Astrocyte (in vitro differentiated cells and primary cell): ENCODE results near the gene TANGO6. TPM values are rescaled to one million over a fixed set of nuclear protein-coding genes. Genes with fewer than 3 reads are reported as not detected.

Source experiments
- DNase-seq: peaks from one replicate; pipeline ENCODE4 v3.0.0-alpha.2; 2010; ENCODE audit warnings: low read depth
- FAIRE-seq: peaks from 2 replicates; lab custom pipeline; 2011; peaks lifted over from hg19 to GRCh38; lab: Jason Lieb, UNC
- H2AFZ ChIP-seq: 2 replicates; pipeline ENCODE4 v1.6.0; 2012; ENCODE audit warnings: low read depth, low read length, inconsistent platforms
- H3K27ac ChIP-seq: 2 replicates; pipeline ENCODE4 v1.5.1; 2011; ENCODE audit warnings: low read depth, low read length, inconsistent platforms
- H3K27me3 ChIP-seq: 2 replicates; pipeline ENCODE4 v1.6.0; 2011; ENCODE audit warnings: low read length, inconsistent platforms; ENCODE audit not compliant: insufficient read depth
- H3K36me3 ChIP-seq: 2 replicates; pipeline ENCODE4 v1.5.1; 2011; ENCODE audit warnings: low read length, inconsistent platforms; ENCODE audit not compliant: insufficient read depth
- H3K4me1 ChIP-seq: 2 replicates; pipeline ENCODE4 v1.5.1; 2011; ENCODE audit warnings: low read length, inconsistent platforms; ENCODE audit not compliant: insufficient read depth
- H3K4me2 ChIP-seq: 2 replicates; pipeline ENCODE4 v1.6.0; 2012; ENCODE audit warnings: low read length, inconsistent platforms
- H3K4me3 ChIP-seq: 2 replicates; pipeline ENCODE4 v1.5.1; 2011; ENCODE audit warnings: low read depth, mild to moderate bottlenecking, low read length, inconsistent platforms; ENCODE audit not compliant: insufficient read depth
- H3K79me2 ChIP-seq: 2 replicates; pipeline ENCODE4 v1.6.0; 2012; ENCODE audit warnings: mild to moderate bottlenecking, low read length, inconsistent platforms; ENCODE audit not compliant: insufficient read depth
- H3K9ac ChIP-seq: 2 replicates; pipeline ENCODE4 v1.6.0; 2012; ENCODE audit warnings: mild to moderate bottlenecking, low read length, inconsistent platforms
- H3K9me3 ChIP-seq: 2 replicates; pipeline ENCODE4 v1.5.1; 2012; ENCODE audit warnings: low read depth, mild to moderate bottlenecking, low read length, inconsistent platforms; ENCODE audit not compliant: insufficient read depth
- H4K20me1 ChIP-seq: 2 replicates; pipeline ENCODE4 v1.6.0; 2012; ENCODE audit warnings: low read length, inconsistent platforms; ENCODE audit not compliant: insufficient read depth
- H3K27ac Mint-ChIP-seq: one replicate; pipeline ENCODE4 v1.8.0; 2021; ENCODE audit warnings: mild to moderate bottlenecking, mixed read lengths; ENCODE audit not compliant: unreplicated experiment
- H3K27me3 Mint-ChIP-seq: one replicate; pipeline ENCODE4 v1.8.0; 2021; ENCODE audit warnings: low read depth, mixed read lengths; ENCODE audit not compliant: unreplicated experiment
- H3K36me3 Mint-ChIP-seq: one replicate; pipeline ENCODE4 v1.8.0; 2021; ENCODE audit warnings: low read depth, mixed read lengths; ENCODE audit not compliant: unreplicated experiment
- H3K4me1 Mint-ChIP-seq: one replicate; pipeline ENCODE4 v1.8.0; 2021; ENCODE audit warnings: low read depth, mixed read lengths; ENCODE audit not compliant: unreplicated experiment
- H3K4me3 Mint-ChIP-seq: one replicate; pipeline ENCODE4 v1.8.0; 2021; ENCODE audit warnings: mild to moderate bottlenecking, moderate library complexity, mixed read lengths; ENCODE audit not compliant: unreplicated experiment
- H3K9me3 Mint-ChIP-seq: one replicate; pipeline ENCODE4 v1.8.0; 2021; ENCODE audit warnings: mild to moderate bottlenecking, mixed read lengths; ENCODE audit not compliant: unreplicated experiment
- EZH2 ChIP-seq: IDR thresholded peaks from 2 replicates; pipeline ENCODE4 v1.6.1; 2012; ENCODE audit warnings: mild to moderate bottlenecking, low read length, inconsistent platforms; ENCODE audit not compliant: insufficient read depth
- total RNA-seq: library from RNA; stranded (reverse); gene quantifications from 2 replicates; pipeline ENCODE4 v1.2.1, GENCODE V29; 2021
- TF ChIP-seq, protein P1 (sequence below): IDR thresholded peaks from 2 replicates; pipeline ENCODE4 v1.5.1; 2011; ENCODE audit warnings: low read depth, mild to moderate bottlenecking, inconsistent platforms, low read length, moderate library complexity; ENCODE audit not compliant: insufficient read depth

The TANGO6 gene
- total RNA-seq, 1 donor from 2014 or later = 15.8 TPM

DNA sequence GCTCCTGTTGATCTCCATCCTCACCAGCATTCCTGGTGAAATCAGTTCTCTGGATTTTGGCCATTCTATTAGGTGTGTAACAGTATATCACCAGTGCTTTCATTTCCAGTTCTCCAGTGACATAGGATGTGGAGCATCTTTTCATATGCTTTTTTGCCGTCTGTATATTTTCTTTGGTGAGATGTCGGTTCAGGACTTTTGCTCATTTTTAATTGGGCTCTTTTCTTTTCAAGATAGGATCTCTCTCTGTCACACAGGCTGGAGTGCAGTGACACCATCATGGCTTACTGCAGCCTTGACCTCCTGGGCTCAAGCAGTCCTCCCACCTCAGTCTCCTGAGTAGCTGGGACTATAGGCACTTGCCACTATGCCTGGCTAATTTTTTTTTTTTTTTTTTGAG lies 74.2 kb downstream of the TANGO6 start:
- TF ChIP-seq EZH2 = no peak
- TF ChIP-seq, protein P1, sequence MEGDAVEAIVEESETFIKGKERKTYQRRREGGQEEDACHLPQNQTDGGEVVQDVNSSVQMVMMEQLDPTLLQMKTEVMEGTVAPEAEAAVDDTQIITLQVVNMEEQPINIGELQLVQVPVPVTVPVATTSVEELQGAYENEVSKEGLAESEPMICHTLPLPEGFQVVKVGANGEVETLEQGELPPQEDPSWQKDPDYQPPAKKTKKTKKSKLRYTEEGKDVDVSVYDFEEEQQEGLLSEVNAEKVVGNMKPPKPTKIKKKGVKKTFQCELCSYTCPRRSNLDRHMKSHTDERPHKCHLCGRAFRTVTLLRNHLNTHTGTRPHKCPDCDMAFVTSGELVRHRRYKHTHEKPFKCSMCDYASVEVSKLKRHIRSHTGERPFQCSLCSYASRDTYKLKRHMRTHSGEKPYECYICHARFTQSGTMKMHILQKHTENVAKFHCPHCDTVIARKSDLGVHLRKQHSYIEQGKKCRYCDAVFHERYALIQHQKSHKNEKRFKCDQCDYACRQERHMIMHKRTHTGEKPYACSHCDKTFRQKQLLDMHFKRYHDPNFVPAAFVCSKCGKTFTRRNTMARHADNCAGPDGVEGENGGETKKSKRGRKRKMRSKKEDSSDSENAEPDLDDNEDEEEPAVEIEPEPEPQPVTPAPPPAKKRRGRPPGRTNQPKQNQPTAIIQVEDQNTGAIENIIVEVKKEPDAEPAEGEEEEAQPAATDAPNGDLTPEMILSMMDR = no peak
- peaks cover 3% of the 10 kb centered on the region for H3K4me1 ChIP-seq
- no peaks in the 10 kb centered on the region for H3K27me3 Mint-ChIP-seq
- no peak overlapping the region for H3K4me2 ChIP-seq
- no peak overlapping the region for H3K27ac Mint-ChIP-seq
- no peaks in the 10 kb centered on the region for H3K27me3 ChIP-seq
- no peak overlapping the region for H3K27ac ChIP-seq
- H3K79me2 ChIP-seq = no peaks in the 10 kb centered on the region
- H4K20me1 ChIP-seq = no peaks in the 10 kb centered on the region
- H3K4me3 Mint-ChIP-seq = no peak overlapping the region
- no peak for DNase-seq
- no peak overlapping the region for H3K4me3 ChIP-seq
- H3K36me3 ChIP-seq = peaks cover 10% of the 10 kb centered on the region
- peaks cover 8% of the 10 kb centered on the region for H3K36me3 Mint-ChIP-seq
- H2AFZ ChIP-seq = no peak overlapping the region
- no peaks in the 10 kb centered on the region for H3K9me3 Mint-ChIP-seq
- H3K9me3 ChIP-seq = no peaks in the 10 kb centered on the region
- no peak for FAIRE-seq
- H3K4me1 Mint-ChIP-seq = no peaks in the 10 kb centered on the region
- H3K9ac ChIP-seq = no peak overlapping the region

DNA sequence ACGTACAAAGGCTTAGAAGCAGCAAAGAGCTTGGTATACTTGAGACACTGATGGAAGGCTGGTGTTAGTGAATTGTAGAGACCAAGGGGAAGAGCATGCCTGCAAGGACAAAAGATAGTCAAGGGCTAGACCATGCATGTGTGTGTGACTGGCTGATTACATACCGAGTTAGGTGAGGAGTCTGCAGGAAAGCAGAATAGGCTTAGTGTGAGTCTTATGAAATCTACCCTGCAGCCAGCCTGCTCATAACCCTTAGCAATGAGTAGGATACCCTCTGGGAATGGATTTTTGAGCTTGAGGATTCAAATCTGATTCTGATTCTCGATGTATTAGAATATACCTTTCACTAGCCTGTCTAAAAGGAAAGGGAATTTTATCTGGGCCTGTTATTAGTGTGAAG lies 77.0 kb downstream of the TANGO6 start:
- no peaks in the 10 kb centered on the region for H4K20me1 ChIP-seq
- no peak overlapping the region for H3K9ac ChIP-seq
- peaks cover 10% of the 10 kb centered on the region for H3K36me3 ChIP-seq
- no peaks in the 10 kb centered on the region for H3K9me3 ChIP-seq
- no peaks in the 10 kb centered on the region for H3K79me2 ChIP-seq
- H2AFZ ChIP-seq = no peak overlapping the region
- H3K27me3 ChIP-seq = no peaks in the 10 kb centered on the region
- no peak for FAIRE-seq
- H3K4me3 Mint-ChIP-seq = no peak overlapping the region
- no peaks in the 10 kb centered on the region for H3K9me3 Mint-ChIP-seq
- no peak overlapping the region for H3K4me2 ChIP-seq
- H3K4me3 ChIP-seq = no peak overlapping the region
- no peak for DNase-seq
- TF ChIP-seq, protein P1 = no peak
- no peak for TF ChIP-seq EZH2
- peaks cover 3% of the 10 kb centered on the region for H3K4me1 ChIP-seq
- H3K36me3 Mint-ChIP-seq = peaks cover 10% of the 10 kb centered on the region
- no peak overlapping the region for H3K27ac Mint-ChIP-seq
- no peaks in the 10 kb centered on the region for H3K27me3 Mint-ChIP-seq
- H3K27ac ChIP-seq = no peak overlapping the region
- no peaks in the 10 kb centered on the region for H3K4me1 Mint-ChIP-seq

DNA sequence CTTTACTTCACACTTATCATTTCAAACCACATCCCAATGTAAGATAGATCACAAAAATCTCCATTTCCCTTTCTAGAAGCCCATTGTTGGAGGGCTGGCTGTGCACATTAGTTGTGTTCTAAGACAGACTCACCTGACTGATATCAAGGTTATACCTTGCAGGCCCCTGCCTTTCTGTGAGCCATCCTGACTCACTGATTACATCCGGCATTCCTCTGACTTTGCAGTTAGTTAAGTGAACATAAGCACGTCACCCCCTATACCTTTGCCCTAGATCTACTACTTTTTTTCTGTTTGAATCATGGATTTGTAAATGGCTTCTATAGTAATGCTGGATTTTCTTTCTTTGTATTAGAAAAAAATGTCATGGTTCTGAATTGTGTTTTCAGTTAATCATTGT lies 78.3 kb downstream of the TANGO6 start:
- Mint-ChIP-seq H3K9me3 (no peaks in the 10 kb centered on the region), H3K27me3 (no peaks in the 10 kb centered on the region), H3K4me1 (no peaks in the 10 kb centered on the region), H3K4me3 (no peak overlapping the region), H3K36me3 (peaks cover 10% of the 10 kb centered on the region), H3K27ac (no peak overlapping the region)
- TF ChIP-seq, protein P1 = no peak
- TF ChIP-seq EZH2 = no peak
- Histone ChIP-seq H3K27me3 (no peaks in the 10 kb centered on the region), H3K4me3 (no peak overlapping the region), H3K9ac (no peak overlapping the region), H3K9me3 (no peaks in the 10 kb centered on the region), H3K36me3 (peaks cover 10% of the 10 kb centered on the region), H3K4me2 (peak overlapping the region; percentile 22), H3K79me2 (no peaks in the 10 kb centered on the region), H4K20me1 (no peaks in the 10 kb centered on the region), H3K4me1 (peaks cover 3% of the 10 kb centered on the region), H3K27ac (no peak overlapping the region), H2AFZ (no peak overlapping the region)
- FAIRE-seq (no peak), DNase-seq (peak; percentile 72)
